Neural progenitor cell (in vitro differentiated cells): Measurements from ENCODE around the gene NCOR1. TPM values are rescaled to one million over a fixed set of nuclear protein-coding genes. Genes with fewer than 3 reads are reported as not detected.
A peak's percentile ranks its signal among the peaks of the same experiment; 100 is the strongest.

Experiments
- DNase-seq: peaks from one replicate; pipeline ENCODE4 v3.0.0-alpha.2; 2016; ENCODE audit warnings: low spot score
- H2AFZ ChIP-seq: fragments of 200-600 bp; sonication (generic); replicated peaks from 2 replicates; pipeline ENCODE4 v1.6.1; 2016; ENCODE audit warnings: antibody characterized with exemption
- H3F3A ChIP-seq: fragments of 200-600 bp; sonication (generic); 2 replicates; pipeline ENCODE4 v1.6.1; 2016; ENCODE audit warnings: antibody characterized with exemption, low read depth
- H3K27ac ChIP-seq: fragments of 200-600 bp; sonication (generic); 2 replicates; pipeline ENCODE4 v1.5.1; 2016; ENCODE audit warnings: mild to moderate bottlenecking
- H3K27me3 ChIP-seq: fragments of 200-600 bp; sonication (generic); 2 replicates; pipeline ENCODE4 v1.6.1; 2016; ENCODE audit warnings: mild to moderate bottlenecking, moderate library complexity
- H3K36me3 ChIP-seq: fragments of 200-600 bp; sonication (generic); 2 replicates; pipeline ENCODE4 v1.5.1; 2016
- H3K4me1 ChIP-seq: fragments of 200-600 bp; sonication (generic); 2 replicates; pipeline ENCODE4 v1.6.1; 2016; ENCODE audit warnings: mixed run types
- H3K4me2 ChIP-seq: fragments of 200-600 bp; sonication (generic); 2 replicates; pipeline ENCODE4 v1.6.1; 2016
- H3K4me3 ChIP-seq: fragments of 200-600 bp; sonication (generic); 2 replicates; pipeline ENCODE4 v1.5.1; 2016
- H3K79me2 ChIP-seq: fragments of 200-600 bp; sonication (generic); 2 replicates; pipeline ENCODE4 v1.6.1; 2016; ENCODE audit warnings: low read depth
- H3K9ac ChIP-seq: fragments of 200-600 bp; sonication (generic); 2 replicates; pipeline ENCODE4 v1.6.1; 2016
- H3K9me3 ChIP-seq: fragments of 200-600 bp; sonication (generic); 2 replicates; pipeline ENCODE4 v1.5.1; 2016; ENCODE audit warnings: low read depth
- H4K20me1 ChIP-seq: fragments of 200-600 bp; sonication (generic); 2 replicates; pipeline ENCODE4 v1.6.1; 2016; ENCODE audit warnings: low read depth
- H3K27ac Mint-ChIP-seq: 3 replicates; pipeline ENCODE4 v1.8.0; 2021; ENCODE audit warnings: mixed read lengths
- H3K27me3 Mint-ChIP-seq: 2 replicates; pipeline ENCODE4 v1.8.0; 2022; ENCODE audit warnings: low read depth, mild to moderate bottlenecking, inconsistent platforms, moderate library complexity, mixed read lengths; ENCODE audit not compliant: insufficient read depth
- H3K36me3 Mint-ChIP-seq: 3 replicates; pipeline ENCODE4 v1.8.0; 2021; ENCODE audit warnings: mixed read lengths
- H3K4me1 Mint-ChIP-seq: 3 replicates; pipeline ENCODE4 v1.8.0; 2021; ENCODE audit warnings: mixed read lengths
- H3K4me3 Mint-ChIP-seq: 3 replicates; pipeline ENCODE4 v1.8.0; 2021; ENCODE audit warnings: mild to moderate bottlenecking, moderate library complexity, mixed read lengths
- H3K9me3 Mint-ChIP-seq: 3 replicates; pipeline ENCODE4 v1.8.0; 2020; ENCODE audit warnings: mixed read lengths
- EZH2 ChIP-seq: fragments of 200-600 bp; sonication (generic); IDR thresholded peaks from 2 replicates; pipeline ENCODE4 v1.6.1; 2017; ENCODE audit warnings: antibody characterized with exemption, mild to moderate bottlenecking, moderate library complexity
- EZH2phosphoT487 ChIP-seq: fragments of 200-600 bp; sonication (generic); IDR thresholded peaks from 2 replicates; pipeline ENCODE4 v1.6.1; 2017; ENCODE audit warnings: antibody characterized with exemption
- total RNA-seq: library from RNA; depleted of rRNA; stranded (reverse); fragments of >200 nt; gene quantifications from 2 replicates; pipeline ENCODE4 v1.2.3, GENCODE V29; 2015; ENCODE audit warnings: low replicate concordance
- TF ChIP-seq, protein P1 (sequence below): fragments of 200-600 bp; sonication (generic); IDR thresholded peaks from 2 replicates; pipeline ENCODE4 v1.5.1; 2017; ENCODE audit warnings: antibody characterized with exemption, mild to moderate bottlenecking

The NCOR1 gene
- 73.7 and 86.8 TPM in 2 replicates for total RNA-seq

DNA sequence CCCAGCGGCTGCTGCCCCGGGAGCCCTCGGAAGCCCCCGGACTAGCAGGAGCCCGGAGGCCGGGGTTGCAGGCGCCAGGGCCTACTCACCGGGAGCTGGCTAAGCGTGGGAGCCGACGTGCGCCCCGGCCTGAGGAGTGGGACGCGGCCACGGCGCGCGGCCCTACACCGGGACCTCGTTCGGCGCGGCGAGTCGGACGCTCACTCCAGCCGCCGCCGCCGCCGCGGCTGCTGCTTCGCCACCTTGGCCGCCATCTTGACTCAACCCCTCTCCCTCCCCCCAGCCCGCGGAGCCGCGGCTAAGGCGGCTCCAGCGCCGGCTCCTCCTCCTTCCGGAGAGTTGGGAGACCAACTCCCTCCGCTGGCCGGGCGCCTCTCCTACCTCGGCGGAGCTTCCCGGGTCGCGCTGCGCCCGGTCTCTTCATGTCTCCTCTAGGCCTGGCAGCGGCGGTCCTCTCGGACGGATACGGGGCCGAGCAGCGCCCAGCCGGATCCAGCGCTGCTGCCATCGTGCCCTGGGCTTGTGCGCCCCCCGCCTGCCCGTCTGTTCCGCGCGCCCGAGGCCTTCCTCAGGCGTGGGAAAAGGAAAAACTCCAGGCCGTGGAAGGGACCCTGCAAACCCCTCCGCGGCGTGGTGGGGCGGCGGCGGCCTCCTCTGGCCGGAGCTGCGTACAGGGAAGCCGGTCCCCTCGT lies at the start of gene NCOR1:
NCOR1 (minus strand) TSS at position 262 of the 692 bp plus-strand sequence. CDS start 20,965 bp downstream, outside the sequence.
- peak; percentile 98 for DNase-seq
- peaks cover 5% of the 10 kb centered on the region for H3K36me3 Mint-ChIP-seq

DNA sequence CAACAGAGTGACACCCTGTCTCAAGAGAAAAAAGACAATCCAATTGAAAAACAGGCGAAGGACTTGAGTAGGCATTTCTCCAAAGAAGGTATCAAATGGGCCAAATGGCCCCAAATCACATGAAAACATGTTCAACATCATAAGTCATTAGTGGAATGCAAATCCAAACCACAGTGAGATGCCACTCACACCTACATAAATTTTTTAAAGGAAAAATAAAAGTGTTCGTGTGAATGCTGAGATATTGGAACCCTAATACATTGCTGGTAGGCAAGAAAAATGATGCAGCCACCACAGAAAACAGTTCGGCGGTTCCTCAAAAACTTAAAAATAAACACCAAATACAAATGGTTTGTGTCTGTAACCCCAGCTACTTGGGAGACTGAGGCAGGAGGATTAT lies 46.9 kb upstream of the NCOR1 start:
- TF ChIP-seq, protein P1, sequence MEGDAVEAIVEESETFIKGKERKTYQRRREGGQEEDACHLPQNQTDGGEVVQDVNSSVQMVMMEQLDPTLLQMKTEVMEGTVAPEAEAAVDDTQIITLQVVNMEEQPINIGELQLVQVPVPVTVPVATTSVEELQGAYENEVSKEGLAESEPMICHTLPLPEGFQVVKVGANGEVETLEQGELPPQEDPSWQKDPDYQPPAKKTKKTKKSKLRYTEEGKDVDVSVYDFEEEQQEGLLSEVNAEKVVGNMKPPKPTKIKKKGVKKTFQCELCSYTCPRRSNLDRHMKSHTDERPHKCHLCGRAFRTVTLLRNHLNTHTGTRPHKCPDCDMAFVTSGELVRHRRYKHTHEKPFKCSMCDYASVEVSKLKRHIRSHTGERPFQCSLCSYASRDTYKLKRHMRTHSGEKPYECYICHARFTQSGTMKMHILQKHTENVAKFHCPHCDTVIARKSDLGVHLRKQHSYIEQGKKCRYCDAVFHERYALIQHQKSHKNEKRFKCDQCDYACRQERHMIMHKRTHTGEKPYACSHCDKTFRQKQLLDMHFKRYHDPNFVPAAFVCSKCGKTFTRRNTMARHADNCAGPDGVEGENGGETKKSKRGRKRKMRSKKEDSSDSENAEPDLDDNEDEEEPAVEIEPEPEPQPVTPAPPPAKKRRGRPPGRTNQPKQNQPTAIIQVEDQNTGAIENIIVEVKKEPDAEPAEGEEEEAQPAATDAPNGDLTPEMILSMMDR: no peak
- TF ChIP-seq EZH2phosphoT487 (no peak), EZH2 (no peak)
- H3K4me1 ChIP-seq: no peaks in the 10 kb centered on the region
- peaks cover 4% of the 10 kb centered on the region for H3K36me3 Mint-ChIP-seq
- no peak overlapping the region for H3K4me3 ChIP-seq
- no peaks in the 10 kb centered on the region for H3K27me3 ChIP-seq
- H2AFZ ChIP-seq: no peak overlapping the region
- peaks cover 5% of the 10 kb centered on the region for H3K27me3 Mint-ChIP-seq
- no peak overlapping the region for H3K4me2 ChIP-seq
- no peaks in the 10 kb centered on the region for H3F3A ChIP-seq
- H3K4me1 Mint-ChIP-seq: peaks cover 3% of the 10 kb centered on the region
- no peaks in the 10 kb centered on the region for H3K9me3 Mint-ChIP-seq
- no peaks in the 10 kb centered on the region for H3K36me3 ChIP-seq
- DNase-seq: no peak
- no peak overlapping the region for H3K27ac Mint-ChIP-seq
- no peaks in the 10 kb centered on the region for H3K9me3 ChIP-seq
- peaks cover 2% of the 10 kb centered on the region for H4K20me1 ChIP-seq
- no peak overlapping the region for H3K27ac ChIP-seq
- no peaks in the 10 kb centered on the region for H3K79me2 ChIP-seq
- no peak overlapping the region for H3K4me3 Mint-ChIP-seq
- no peak overlapping the region for H3K9ac ChIP-seq

More for the DNA sequence above, at the start of gene NCOR1:
- peak within 1 kb of the TSS; percentile 96 for H3K4me3 ChIP-seq
- H4K20me1 ChIP-seq: peaks cover 24% of the 10 kb centered on the region
- no peaks in the 10 kb centered on the region for H3K9me3 Mint-ChIP-seq
- H3K4me1 Mint-ChIP-seq: peaks cover 23% of the 10 kb centered on the region
- H3K4me1 ChIP-seq: peaks cover 16% of the 10 kb centered on the region
- H3K36me3 ChIP-seq: no peaks in the 10 kb centered on the region
- peak within 1 kb of the TSS; percentile 83 for H2AFZ ChIP-seq
- peak within 1 kb of the TSS; percentile 94 for H3K9ac ChIP-seq
- H3K4me3 Mint-ChIP-seq: peak within 1 kb of the TSS; percentile 97
- H3K27me3 ChIP-seq: no peaks in the 10 kb centered on the region
- H3K4me2 ChIP-seq: peak within 1 kb of the TSS; percentile 86
- peaks cover 20% of the 10 kb centered on the region for H3F3A ChIP-seq
- H3K27me3 Mint-ChIP-seq: peaks cover 2% of the 10 kb centered on the region
- no peaks in the 10 kb centered on the region for H3K9me3 ChIP-seq
- peaks cover 80% of the 10 kb centered on the region for H3K79me2 ChIP-seq
- peak within 1 kb of the TSS; percentile 92 for H3K27ac ChIP-seq
- H3K27ac Mint-ChIP-seq: peak within 1 kb of the TSS; percentile 91
- TF ChIP-seq, protein P1: peak; percentile 44
- TF ChIP-seq EZH2 (no peak), EZH2phosphoT487 (no peak)

DNA sequence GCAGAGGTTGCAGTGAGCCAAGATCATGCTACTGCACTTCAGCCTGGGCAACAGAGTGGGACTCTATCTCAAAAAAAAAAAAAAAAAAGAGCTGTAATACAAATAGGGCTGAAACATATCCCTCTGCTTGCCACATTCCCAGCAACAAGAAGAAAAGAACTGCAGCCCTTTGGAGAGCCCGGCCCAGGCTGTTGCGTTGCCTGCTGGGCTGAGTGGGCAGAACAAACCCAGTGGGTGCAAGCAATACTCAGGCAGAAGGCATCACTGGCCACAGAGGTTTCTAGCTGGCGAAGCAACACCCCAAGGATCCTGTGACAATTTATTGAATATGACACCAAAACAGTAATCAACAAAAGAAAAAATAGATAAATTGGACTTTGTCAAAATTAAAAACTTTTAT lies 45.7 kb upstream of the NCOR1 start:
- Mint-ChIP-seq H3K4me1 (peaks cover 5% of the 10 kb centered on the region), H3K9me3 (no peaks in the 10 kb centered on the region), H3K27me3 (peaks cover 5% of the 10 kb centered on the region), H3K4me3 (no peak overlapping the region), H3K36me3 (peaks cover 4% of the 10 kb centered on the region), H3K27ac (no peak overlapping the region)
- Histone ChIP-seq H3F3A (no peaks in the 10 kb centered on the region), H3K27ac (no peak overlapping the region), H3K9ac (no peak overlapping the region), H2AFZ (no peak overlapping the region), H4K20me1 (peaks cover 14% of the 10 kb centered on the region), H3K4me3 (no peak overlapping the region), H3K4me2 (no peak overlapping the region), H3K36me3 (no peaks in the 10 kb centered on the region), H3K4me1 (no peaks in the 10 kb centered on the region), H3K9me3 (no peaks in the 10 kb centered on the region), H3K27me3 (peaks cover 7% of the 10 kb centered on the region), H3K79me2 (no peaks in the 10 kb centered on the region)
- TF ChIP-seq EZH2 (no peak), EZH2phosphoT487 (no peak)
- TF ChIP-seq, protein P1: no peak
- no peak for DNase-seq
